RWPE2 (cell line): ENCODE results near the gene KAT6B.

Source experiments
- ATAC-seq: fragments of 200-7000 bp; cut with Tn5 transposase; 3 replicates; pipeline ENCODE4 v1.9.1; 2021; ENCODE audit warnings: low read depth
- DNase-seq: peaks from one replicate; pipeline ENCODE4 v3.0.0-alpha.2; 2020; ENCODE audit warnings: low spot score
- H3K27ac ChIP-seq: fragments of 450-650 bp; 2 replicates; pipeline ENCODE4 v1.5.1; 2017; ENCODE audit warnings: mild to moderate bottlenecking; ENCODE audit not compliant: poor library complexity, severe bottlenecking
- H3K27me3 ChIP-seq: fragments of 250-450 bp; sonication (Bioruptor Pico); 2 replicates; pipeline ENCODE4 v1.5.1; 2021; ENCODE audit warnings: mild to moderate bottlenecking, moderate library complexity; ENCODE audit not compliant: insufficient read depth, poor library complexity, severe bottlenecking
- H3K36me3 ChIP-seq: fragments of 250-450 bp; sonication (Bioruptor Pico); 2 replicates; pipeline ENCODE4 v1.5.1; 2020; ENCODE audit warnings: low read depth, mild to moderate bottlenecking, moderate library complexity
- H3K4me1 ChIP-seq: fragments of 250-450 bp; sonication (Bioruptor Pico); 2 replicates; pipeline ENCODE4 v1.5.1; 2021; ENCODE audit warnings: mild to moderate bottlenecking, moderate library complexity; ENCODE audit not compliant: insufficient read depth, poor library complexity, severe bottlenecking
- H3K4me3 ChIP-seq: fragments of 250-450 bp; sonication (Bioruptor Pico); 2 replicates; pipeline ENCODE4 v1.5.1; 2021; ENCODE audit warnings: mild to moderate bottlenecking, moderate library complexity; ENCODE audit not compliant: severe bottlenecking
- H3K9me3 ChIP-seq: fragments of 250-450 bp; sonication (Bioruptor Pico); 2 replicates; pipeline ENCODE4 v1.5.1; 2021; ENCODE audit warnings: mild to moderate bottlenecking, moderate library complexity; ENCODE audit not compliant: severe bottlenecking
- CTCF ChIP-seq: fragments of 450-650 bp; IDR thresholded peaks from one replicate; pipeline ENCODE4 v1.5.1; 2017; ENCODE audit warnings: mild to moderate bottlenecking, moderate library complexity; ENCODE audit not compliant: poor library complexity, severe bottlenecking

The KAT6B gene

GRCh38 chr10:74836877-74837276, 10.5 kb downstream of the KAT6B start:
- Histone ChIP-seq H3K4me1 (no peaks in the 10 kb centered on the region), H3K4me3 (no peak overlapping the region), H3K27me3 (no peaks in the 10 kb centered on the region), H3K27ac (no peak overlapping the region), H3K36me3 (no peaks in the 10 kb centered on the region), H3K9me3 (no peaks in the 10 kb centered on the region)
- ATAC-seq (no peak), DNase-seq (no peak)
- TF ChIP-seq CTCF: no peak

- TF ChIP-seq CTCF: no peak
- Histone ChIP-seq H3K9me3 (no peaks in the 10 kb centered on the region), H3K36me3 (no peaks in the 10 kb centered on the region), H3K27ac (no peak overlapping the region), H3K4me3 (no peak overlapping the region), H3K4me1 (no peaks in the 10 kb centered on the region), H3K27me3 (no peaks in the 10 kb centered on the region)
- no peak for ATAC-seq
- DNase-seq: no peak
Measured at GRCh38 chr10:74837743-74838142, 11.3 kb downstream of the KAT6B start.

- DNase-seq (no peak), ATAC-seq (no peak)
- H3K27ac ChIP-seq: no peak overlapping the region
- H3K9me3 ChIP-seq: no peaks in the 10 kb centered on the region
- TF ChIP-seq CTCF: no peak
- H3K27me3 ChIP-seq: no peaks in the 10 kb centered on the region
- H3K4me3 ChIP-seq: no peak overlapping the region
- H3K4me1 ChIP-seq: no peaks in the 10 kb centered on the region
- H3K36me3 ChIP-seq: no peaks in the 10 kb centered on the region
Measured at GRCh38 chr10:74839708-74840107, 13.3 kb downstream of the KAT6B start.

GRCh38 chr10:74841265-74841973, 15.0 kb downstream of the KAT6B start:
- no peaks in the 10 kb centered on the region for H3K27me3 ChIP-seq
- no peaks in the 10 kb centered on the region for H3K9me3 ChIP-seq
- TF ChIP-seq CTCF: no peak
- ATAC-seq: no peak
- H3K36me3 ChIP-seq: no peaks in the 10 kb centered on the region
- no peak overlapping the region for H3K4me3 ChIP-seq
- no peak for DNase-seq
- H3K27ac ChIP-seq: no peak overlapping the region
- H3K4me1 ChIP-seq: no peaks in the 10 kb centered on the region

- no peak for TF ChIP-seq CTCF
- DNase-seq (no peak), ATAC-seq (no peak)
- Histone ChIP-seq H3K36me3 (no peaks in the 10 kb centered on the region), H3K27me3 (no peaks in the 10 kb centered on the region), H3K4me1 (no peaks in the 10 kb centered on the region), H3K4me3 (no peak overlapping the region), H3K9me3 (no peaks in the 10 kb centered on the region), H3K27ac (no peak overlapping the region)
Measured at GRCh38 chr10:74842301-74842954, 16.0 kb downstream of the KAT6B start.
